Non-pigmented ciliary epithelial cell (primary cell): ENCODE data around the gene ZNF587.
"Not testable (repeated sequence)": the region's sequence is repeated elsewhere in the genome, so short reads cannot be mapped to it uniquely, and the experiment has no call there.

Experiments
- DNase-seq: peaks from one replicate; pipeline ENCODE4 v3.0.0-alpha.2; 2010; ENCODE audit warnings: low read depth

ZNF587 gene

GRCh38 chr19:57823155-57823554 is 26.5 kb upstream of the ZNF587 start:
- not testable (repeated sequence) for DNase-seq

- DNase-seq, result not testable (repeated sequence)
Measured at GRCh38 chr19:57823608-57824007, 26.1 kb upstream of the ZNF587 start.

- DNase-seq, result no peak
Measured at GRCh38 chr19:57825511-57825910, 24.1 kb upstream of the ZNF587 start.

GRCh38 chr19:57829316-57829715 is 20.3 kb upstream of the ZNF587 start:
- no peak for DNase-seq

GRCh38 chr19:57830071-57830602 is 19.5 kb upstream of the ZNF587 start, which contains the start of gene ZNF587B:
ZNF587B (plus strand) TSS chr19:57830299; CDS start chr19:57830529, 230 bp downstream.
- DNase-seq, result no peak

- not testable (repeated sequence) for DNase-seq
Measured at GRCh38 chr19:57836991-57837390, 12.7 kb upstream of the ZNF587 start.

- not testable (repeated sequence) for DNase-seq
Measured at GRCh38 chr19:57838622-57839191, 11.0 kb upstream of the ZNF587 start.

- DNase-seq, result no peak
Measured at GRCh38 chr19:57841122-57841763, 8.4 kb upstream of the ZNF587 start.

- DNase-seq, result not testable (repeated sequence)
Measured at GRCh38 chr19:57847164-57847563, 2.5 kb upstream of the ZNF587 start.

GRCh38 chr19:57849162-57849665 is 445 bp upstream of the ZNF587 start:
- DNase-seq, result not testable (repeated sequence)

GRCh38 chr19:57850553-57851017 is 926 bp downstream of the ZNF587 start:
- DNase-seq, result peak; percentile 40

GRCh38 chr19:57851812-57852603 is 2.3 kb downstream of the ZNF587 start:
- DNase-seq, result not testable (repeated sequence)

GRCh38 chr19:57854117-57854516 is 4.5 kb downstream of the ZNF587 start:
- not testable (repeated sequence) for DNase-seq

- DNase-seq, result not testable (repeated sequence)
Measured at GRCh38 chr19:57862351-57862750, 12.7 kb downstream of the ZNF587 start.

- DNase-seq, result no peak
Measured at GRCh38 chr19:57867868-57868492, 18.3 kb downstream of the ZNF587 start.

GRCh38 chr19:57869655-57870054 is 20.0 kb downstream of the ZNF587 start:
- DNase-seq, result not testable (repeated sequence)

GRCh38 chr19:57870225-57870624 is 20.6 kb downstream of the ZNF587 start:
- DNase-seq, result no peak

- DNase-seq, result no peak
Measured at GRCh38 chr19:57872450-57872849, 22.8 kb downstream of the ZNF587 start.

- not testable (repeated sequence) for DNase-seq
Measured at GRCh38 chr19:57873883-57874799, 24.5 kb downstream of the ZNF587 start.

GRCh38 chr19:57886046-57886445 is 36.4 kb downstream of the ZNF587 start:
- no peak for DNase-seq
